CD4-positive, alpha-beta memory T cell (primary cell): ENCODE results near the gene BBX. TPM values are rescaled to one million over a fixed set of nuclear protein-coding genes. Genes with fewer than 3 reads are reported as not detected.

Experiments used
- CTCF ChIA-PET: fragments of 350-600 bp; sonication (Branson Sonifier 250); formaldehyde crosslinking; loops from one replicate; lab custom pipeline; 2021; ENCODE audit warnings: inconsistent platforms; ENCODE audit not compliant: partially characterized antibody; lab: Charles Lee
- POLR2A ChIA-PET: fragments of 350-600 bp; sonication (Branson Sonifier 250); formaldehyde crosslinking; loops from one replicate; lab custom pipeline; 2021; ENCODE audit not compliant: partially characterized antibody; lab: Charles Lee
- DNase-seq, 5 donors: peaks; one replicate each; pipeline versions ENCODE4 v3.0.0 to v3.0.0-alpha.2; 2020 to 2022; ENCODE audit warnings: mixed read lengths in 1 of 5
- H3K27ac ChIP-seq: one replicate; pipeline ENCODE4 v1.7.0; 2013; ENCODE audit warnings: low read depth, low read length
- H3K27me3 ChIP-seq: 2 replicates; pipeline ENCODE4 v1.7.0; 2013; ENCODE audit warnings: mild to moderate bottlenecking, low read length, moderate library complexity; ENCODE audit not compliant: insufficient read depth
- H3K36me3 ChIP-seq: 2 replicates; pipeline ENCODE4 v1.7.0; 2013; ENCODE audit warnings: mild to moderate bottlenecking, low read length, moderate library complexity; ENCODE audit not compliant: insufficient read depth
- H3K4me1 ChIP-seq: 2 replicates; pipeline ENCODE4 v1.7.0; 2013; ENCODE audit warnings: mild to moderate bottlenecking, low read length, moderate library complexity; ENCODE audit not compliant: insufficient read depth
- H3K4me3 ChIP-seq, 2 donors: one replicate each; pipeline ENCODE4 v1.7.0; 2013; ENCODE audit warnings: low read length in 2 of 2, mild to moderate bottlenecking in 1 of 2
- H3K9me3 ChIP-seq, 2 donors: one replicate each; pipeline ENCODE4 v1.7.0; 2013; ENCODE audit warnings: low read length in 2 of 2, control low read depth in 1 of 2; ENCODE audit not compliant: control insufficient read depth in 1 of 2
- H3K27ac Mint-ChIP-seq, 7 donors: one replicate each; pipeline ENCODE4 v1.8.0; 2020 to 2021; ENCODE audit warnings: mixed read lengths in 7 of 7, mild to moderate bottlenecking in 6 of 7, inconsistent platforms in 3 of 7, moderate library complexity in 3 of 7
- H3K27me3 Mint-ChIP-seq, 2 donors: one replicate each; pipeline ENCODE4 v1.8.0; 2020 to 2021; ENCODE audit warnings: mixed read lengths in 2 of 2
- H3K36me3 Mint-ChIP-seq, 2 donors: one replicate each; pipeline ENCODE4 v1.8.0; 2020 to 2021; ENCODE audit warnings: mixed read lengths in 2 of 2, inconsistent platforms in 1 of 2, mild to moderate bottlenecking in 1 of 2
- H3K4me1 Mint-ChIP-seq, 4 donors: one replicate each; pipeline ENCODE4 v1.8.0; 2020 to 2021; ENCODE audit warnings: mixed read lengths in 4 of 4, mild to moderate bottlenecking in 1 of 4
- H3K4me3 Mint-ChIP-seq, 8 donors: one replicate each; pipeline ENCODE4 v1.8.0; 2020 to 2021; ENCODE audit warnings: mixed read lengths in 8 of 8, mild to moderate bottlenecking in 7 of 8, moderate library complexity in 6 of 8, inconsistent platforms in 3 of 8
- H3K9me3 Mint-ChIP-seq, 8 donors: one replicate each; pipeline ENCODE4 v1.8.0; 2020 to 2021; ENCODE audit warnings: mixed read lengths in 8 of 8, mild to moderate bottlenecking in 5 of 8, inconsistent platforms in 3 of 8, moderate library complexity in 1 of 8
- intact Hi-C: fragments of 100-400 bp; cut with micrococcal nuclease; formaldehyde crosslinking; loops from one replicate; pipeline ENCODE4 v1.15.1; 2023
- polyA plus RNA-seq, 2 donors: library from polyadenylated mRNA; unstranded; fragments of 300-500 nt; fragmentation: Illumina TruSeq; gene quantifications; one replicate each; pipeline ENCODE4 v1.2.3, GENCODE V29; 2021
- total RNA-seq, 2 experiments: library from RNA; stranded (reverse); gene quantifications; one replicate each; pipeline ENCODE4 v1.2.3, GENCODE V29; 2021

The BBX gene
- total and polyA plus RNA-seq, 4 experiments from 2014 or later, result 85.4 to 101 (median 96.5) TPM

DNA sequence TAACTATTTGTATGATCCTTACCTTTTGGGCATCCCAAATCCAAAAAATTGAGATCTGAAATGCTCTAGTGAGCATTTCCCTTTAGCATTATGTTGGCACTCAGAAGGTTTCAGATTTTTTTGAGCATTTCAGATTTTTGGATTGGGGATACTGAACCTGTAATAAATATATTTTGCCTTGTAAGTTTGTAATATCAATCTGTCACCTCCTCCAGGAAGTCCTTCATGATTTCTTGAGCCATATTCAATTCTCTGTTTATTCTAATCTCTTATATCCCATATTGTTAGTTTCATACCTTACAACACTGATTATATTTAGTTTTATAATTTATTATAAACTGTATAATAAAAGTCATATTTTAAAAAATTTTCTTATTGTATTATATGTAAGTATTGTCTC is 215.2 kb downstream of the BBX start:
- no peaks in the 10 kb centered on the region for H3K4me1 ChIP-seq
- Mint-ChIP-seq H3K27ac (no peak overlapping the region), H3K27me3 (no peaks in the 10 kb centered on the region), H3K4me3 (no peak overlapping the region), H3K9me3 (no peaks in the 10 kb centered on the region), H3K4me1 (peaks cover 0 to 7% (median 3%) of the 10 kb centered on the region in 4 donors), H3K36me3 (peaks cover 21 to 27% of the 10 kb centered on the region in 2 donors)
- no peaks in the 10 kb centered on the region for H3K27me3 ChIP-seq
- H3K4me3 ChIP-seq, result no peak overlapping the region
- H3K36me3 ChIP-seq, result no peaks in the 10 kb centered on the region
- intact Hi-C loops, result no loop called here
- no peak overlapping the region for H3K27ac ChIP-seq
- ChIA-PET CTCF (interaction anchor here (0.7 to 8.1 kb wide), 9 partner anchors 8 to 623 kb away, joined by 3 to 100 read pairs (median 4); no protein-coding TSS in a partner anchor), POLR2A (no interaction called here)
- H3K9me3 ChIP-seq, result no peaks in the 10 kb centered on the region
- DNase-seq, result no peak

DNA sequence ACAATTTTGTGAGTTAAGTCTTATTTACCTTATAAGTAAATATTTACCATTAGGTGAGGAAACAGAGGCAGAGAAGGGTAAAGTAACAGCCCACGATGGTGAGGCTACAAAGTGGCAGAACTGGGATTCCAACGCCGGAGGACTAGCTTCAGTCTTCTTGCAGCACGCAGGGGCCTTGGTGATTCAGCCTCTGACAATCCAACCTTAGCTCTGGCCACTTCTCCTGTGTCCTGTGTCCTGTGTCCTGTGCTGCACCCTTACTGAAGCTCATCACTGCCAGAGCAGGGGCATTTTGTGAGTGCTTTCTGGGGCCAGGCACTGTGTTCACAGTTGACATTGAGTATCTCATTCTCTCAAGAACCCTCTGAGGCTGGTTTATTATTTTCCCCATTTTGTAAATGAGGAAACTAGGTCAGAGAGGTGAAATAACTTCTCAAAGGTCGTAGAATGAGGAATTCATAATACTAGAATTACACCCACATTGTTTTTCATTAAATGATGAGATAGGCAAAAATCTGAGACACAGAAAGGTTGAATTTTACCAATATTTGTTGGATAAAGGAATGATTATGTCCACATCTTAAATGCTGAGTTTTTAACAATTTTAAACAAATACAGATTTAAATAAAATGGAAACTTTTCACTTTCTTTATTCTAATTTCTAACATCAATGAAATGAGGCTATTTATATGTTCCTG is 215.9 kb downstream of the BBX start:
- no peak for DNase-seq
- Histone ChIP-seq H3K4me3 (no peak overlapping the region), H3K9me3 (no peaks in the 10 kb centered on the region), H3K4me1 (no peaks in the 10 kb centered on the region), H3K27ac (no peak overlapping the region), H3K36me3 (no peaks in the 10 kb centered on the region), H3K27me3 (no peaks in the 10 kb centered on the region)
- peaks cover 15 to 21% of the 10 kb centered on the region in 2 donors for H3K36me3 Mint-ChIP-seq
- H3K4me1 Mint-ChIP-seq, result peaks cover 0 to 7% (median 2%) of the 10 kb centered on the region in 4 donors
- H3K27me3 Mint-ChIP-seq, result no peaks in the 10 kb centered on the region
- intact Hi-C loops, result no loop called here
- no peaks in the 10 kb centered on the region for H3K9me3 Mint-ChIP-seq
- ChIA-PET CTCF (interaction anchor here (1.3 to 8.1 kb wide), 5 partner anchors 9 to 77 kb away, joined by 3 to 100 read pairs (median 23); no protein-coding TSS in a partner anchor), POLR2A (interaction anchor here (0.6 kb wide), 1 partner anchor 78 kb away, joined by 3 read pairs; no protein-coding TSS in a partner anchor)
- H3K27ac Mint-ChIP-seq, result no peak overlapping the region
- H3K4me3 Mint-ChIP-seq, result no peak overlapping the region

GRCh38 chr3:107739227-107739626 is 216.5 kb downstream of the BBX start:
- no peak overlapping the region for H3K4me3 ChIP-seq
- no peaks in the 10 kb centered on the region for H3K9me3 ChIP-seq
- no peaks in the 10 kb centered on the region for H3K27me3 Mint-ChIP-seq
- peak overlapping the region in 2 of 7 donors; percentile 56 to 57 for H3K27ac Mint-ChIP-seq
- peaks cover 12 to 19% of the 10 kb centered on the region in 2 donors for H3K36me3 Mint-ChIP-seq
- H3K4me1 Mint-ChIP-seq, result peaks cover 0 to 7% (median 3%) of the 10 kb centered on the region in 4 donors
- H3K27me3 ChIP-seq, result no peaks in the 10 kb centered on the region
- no peak for DNase-seq
- H3K36me3 ChIP-seq, result no peaks in the 10 kb centered on the region
- H3K4me1 ChIP-seq, result no peaks in the 10 kb centered on the region
- POLR2A ChIA-PET, result interaction anchor here (0.6 kb wide), 1 partner anchor 78 kb away, joined by 3 read pairs; no protein-coding TSS in a partner anchor
- CTCF ChIA-PET, result interaction anchor here (1.2 to 8.1 kb wide), 6 partner anchors 10 to 78 kb away, joined by 3 to 100 read pairs (median 14); no protein-coding TSS in a partner anchor
- H3K27ac ChIP-seq, result no peak overlapping the region
- intact Hi-C loops, result no loop called here
- no peaks in the 10 kb centered on the region for H3K9me3 Mint-ChIP-seq
- no peak overlapping the region for H3K4me3 Mint-ChIP-seq

DNA sequence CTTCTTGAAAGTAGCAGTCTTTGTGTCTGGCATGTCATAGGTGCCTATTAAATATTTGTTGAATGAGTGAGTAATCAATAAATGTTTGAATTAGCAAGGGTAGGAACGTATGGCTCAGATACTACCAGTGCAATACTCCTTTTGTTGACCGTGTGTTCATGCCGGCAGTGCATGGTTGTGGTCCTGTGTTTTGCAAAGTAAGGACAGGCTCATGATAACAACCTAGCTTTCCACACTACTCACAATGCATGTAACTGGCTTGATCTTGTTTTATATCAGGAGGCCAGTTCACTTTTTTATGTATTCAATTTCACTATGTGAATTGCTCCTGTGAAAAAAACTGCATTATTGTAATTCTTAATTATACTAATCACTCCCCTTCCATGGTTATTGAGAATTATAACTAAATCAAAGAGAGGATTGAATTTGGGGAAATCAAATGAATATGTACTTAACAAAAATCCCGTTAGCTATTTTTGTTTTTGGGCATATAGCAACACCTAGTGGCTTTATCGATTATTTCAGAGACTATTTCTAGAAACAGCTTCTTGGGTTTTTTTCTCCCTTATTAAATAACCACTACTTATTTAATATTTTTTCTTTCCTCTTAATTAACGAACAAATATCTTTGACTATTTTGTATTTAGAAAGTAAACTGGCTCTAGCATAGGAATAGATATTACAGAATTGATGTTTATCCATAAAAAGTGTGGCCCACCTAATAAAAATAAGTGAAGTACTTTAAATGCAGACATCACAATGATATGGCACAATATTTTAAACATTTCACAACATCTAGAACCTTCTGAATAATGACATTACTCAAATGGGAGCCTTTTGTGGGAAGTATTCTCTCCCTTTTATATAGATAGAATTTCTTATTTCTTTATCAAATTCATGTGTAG is 218.5 kb downstream of the BBX start:
- H3K27ac Mint-ChIP-seq, result no peak overlapping the region
- peaks cover 12 to 27% of the 10 kb centered on the region in 2 donors for H3K36me3 Mint-ChIP-seq
- H3K4me1 Mint-ChIP-seq, result peaks cover 0 to 7% (median under 1%) of the 10 kb centered on the region in 4 donors
- H3K4me3 Mint-ChIP-seq, result no peak overlapping the region
- Histone ChIP-seq H3K4me1 (no peaks in the 10 kb centered on the region), H3K36me3 (no peaks in the 10 kb centered on the region), H3K9me3 (no peaks in the 10 kb centered on the region), H3K27ac (no peak overlapping the region), H3K4me3 (no peak overlapping the region), H3K27me3 (no peaks in the 10 kb centered on the region)
- H3K9me3 Mint-ChIP-seq, result no peaks in the 10 kb centered on the region
- intact Hi-C loops, result loop anchor here (1.0 to 5.0 kb wide), 6 partner anchors 51 to 505 kb away; no protein-coding TSS in a partner anchor
- ChIA-PET CTCF (interaction anchor here (0.8 to 8.1 kb wide), 19 partner anchors 10 to 506 kb away, joined by 3 to 100 read pairs (median 4); no protein-coding TSS in a partner anchor), POLR2A (interaction anchor here (0.6 kb wide), 1 partner anchor 309 kb away, joined by 3 read pairs; no protein-coding TSS in a partner anchor)
- H3K27me3 Mint-ChIP-seq, result no peaks in the 10 kb centered on the region
- DNase-seq, result peak in 4 of 5 donors; percentile 13 to 28 (median 23)

GRCh38 chr3:107745354-107745753 is 222.6 kb downstream of the BBX start:
- peaks cover 23 to 32% of the 10 kb centered on the region in 2 donors for H3K36me3 Mint-ChIP-seq
- intact Hi-C loops, result no loop called here
- Histone ChIP-seq H3K4me3 (no peak overlapping the region), H3K27me3 (no peaks in the 10 kb centered on the region), H3K27ac (no peak overlapping the region), H3K36me3 (no peaks in the 10 kb centered on the region), H3K4me1 (no peaks in the 10 kb centered on the region), H3K9me3 (no peaks in the 10 kb centered on the region)
- CTCF ChIA-PET, result interaction anchor here (1.1 to 1.3 kb wide), 2 partner anchors 86 to 509 kb away, joined by 3 to 4 read pairs; no protein-coding TSS in a partner anchor
- no peak for DNase-seq
- no peaks in the 10 kb centered on the region for H3K9me3 Mint-ChIP-seq
- H3K4me1 Mint-ChIP-seq, result peaks cover 0 to 3% (median under 1%) of the 10 kb centered on the region in 4 donors
- no peak overlapping the region for H3K27ac Mint-ChIP-seq
- POLR2A ChIA-PET, result no interaction called here
- H3K27me3 Mint-ChIP-seq, result no peaks in the 10 kb centered on the region
- H3K4me3 Mint-ChIP-seq, result no peak overlapping the region

GRCh38 chr3:107752202-107752990 is 229.6 kb downstream of the BBX start:
- Mint-ChIP-seq H3K4me1 (peaks cover 0 to 4% (median 2%) of the 10 kb centered on the region in 4 donors), H3K9me3 (no peaks in the 10 kb centered on the region), H3K4me3 (no peak overlapping the region), H3K36me3 (peaks cover 20 to 38% of the 10 kb centered on the region in 2 donors), H3K27me3 (no peaks in the 10 kb centered on the region), H3K27ac (no peak overlapping the region)
- H3K9me3 ChIP-seq, result no peaks in the 10 kb centered on the region
- no peak overlapping the region for H3K27ac ChIP-seq
- no peaks in the 10 kb centered on the region for H3K4me1 ChIP-seq
- CTCF ChIA-PET, result interaction anchor here (1.1 to 4.4 kb wide), 3 partner anchors 12 to 76 kb away, joined by 3 to 23 read pairs (median 13); no protein-coding TSS in a partner anchor
- no peak overlapping the region for H3K4me3 ChIP-seq
- POLR2A ChIA-PET, result no interaction called here
- peaks cover 11% of the 10 kb centered on the region for H3K36me3 ChIP-seq
- intact Hi-C loops, result no loop called here
- no peaks in the 10 kb centered on the region for H3K27me3 ChIP-seq
- no peak for DNase-seq
